Dermis microvascular lymphatic vessel endothelial cell (primary cell): Measurements from ENCODE around the gene ANGPTL4. TPM values are rescaled to one million over a fixed set of nuclear protein-coding genes. Genes with fewer than 3 reads are reported as not detected.
A peak's percentile ranks its signal among the peaks of the same experiment; 100 is the strongest.
"Not testable (repeated sequence)": the region's sequence is repeated elsewhere in the genome, so short reads cannot be mapped to it uniquely, and the experiment has no call there.

ENCODE experiments used
- DNase-seq, 2 donors: peaks; one replicate each; pipeline versions ENCODE4 v3.0.0 to v3.0.0-alpha.2; 2010; ENCODE audit warnings: low read depth in 2 of 2
- total RNA-seq: library from RNA; depleted of rRNA; stranded (reverse); fragments of >200 nt; gene quantifications from 2 replicates; pipeline ENCODE4 v1.2.1, GENCODE V29; 2014

Gene ANGPTL4
- total RNA-seq: 1.0 and 10.7 TPM in 2 replicates

- DNase-seq: peak in 1 of 2 donors; percentile 69
These were observed at the start of gene ANGPTL4 for GRCh38 chr19:8363803-8364771. ANGPTL4 (plus strand) TSS chr19:8364155; CDS start chr19:8364322, 167 bp downstream.

GRCh38 chr19:8314981-8315640 is 48.8 kb upstream of the ANGPTL4 start:
- not testable (repeated sequence) for DNase-seq

GRCh38 chr19:8316351-8317125 is 47.4 kb upstream of the ANGPTL4 start:
- no peak for DNase-seq

GRCh38 chr19:8318835-8319234 is 45.1 kb upstream of the ANGPTL4 start:
- not testable (repeated sequence) for DNase-seq

- no peak for DNase-seq
These were observed 44.0 kb upstream of the ANGPTL4 start for GRCh38 chr19:8319807-8320520.

- DNase-seq: no peak
These were observed 43.3 kb upstream of the ANGPTL4 start for GRCh38 chr19:8320564-8321066.

- peak; percentile 92 to 96 for DNase-seq
These were observed 42.6 kb upstream of the ANGPTL4 start, which contains the start of the genes NDUFA7 and RPS28 for GRCh38 chr19:8321067-8321985. NDUFA7 (minus strand) TSS chr19:8321375; CDS start chr19:8321358, 17 bp downstream. RPS28 (plus strand) TSS chr19:8321496; CDS start chr19:8321531, 35 bp downstream.

- DNase-seq: no peak
These were observed 41.8 kb upstream of the ANGPTL4 start for GRCh38 chr19:8321986-8322637.

- no peak for DNase-seq
These were observed 41.3 kb upstream of the ANGPTL4 start for GRCh38 chr19:8322638-8322997.

- DNase-seq: peak; percentile 48 to 57
These were observed 40.2 kb upstream of the ANGPTL4 start for GRCh38 chr19:8323781-8324185.

- peak; percentile 68 to 81 for DNase-seq
These were observed 39.5 kb upstream of the ANGPTL4 start for GRCh38 chr19:8324186-8325050.

GRCh38 chr19:8325454-8325853 is 38.5 kb upstream of the ANGPTL4 start:
- DNase-seq: no peak

GRCh38 chr19:8329996-8330395 is 34.0 kb upstream of the ANGPTL4 start:
- DNase-seq: no peak

- no peak for DNase-seq
These were observed 32.6 kb upstream of the ANGPTL4 start for GRCh38 chr19:8331263-8331845.

GRCh38 chr19:8332976-8333766 is 30.8 kb upstream of the ANGPTL4 start:
- no peak for DNase-seq

GRCh38 chr19:8333767-8334457 is 30.0 kb upstream of the ANGPTL4 start:
- no peak for DNase-seq
